GM21717 (cell line): ENCODE results near the gene NTS.

Experiments
- ATAC-seq: cut with Tn5 transposase; IDR thresholded peaks from one replicate; pipeline ENCODE4 v1.9.1; 2021; ENCODE audit warnings: mild to moderate bottlenecking, moderate library complexity; ENCODE audit not compliant: unreplicated experiment

The NTS gene

DNA sequence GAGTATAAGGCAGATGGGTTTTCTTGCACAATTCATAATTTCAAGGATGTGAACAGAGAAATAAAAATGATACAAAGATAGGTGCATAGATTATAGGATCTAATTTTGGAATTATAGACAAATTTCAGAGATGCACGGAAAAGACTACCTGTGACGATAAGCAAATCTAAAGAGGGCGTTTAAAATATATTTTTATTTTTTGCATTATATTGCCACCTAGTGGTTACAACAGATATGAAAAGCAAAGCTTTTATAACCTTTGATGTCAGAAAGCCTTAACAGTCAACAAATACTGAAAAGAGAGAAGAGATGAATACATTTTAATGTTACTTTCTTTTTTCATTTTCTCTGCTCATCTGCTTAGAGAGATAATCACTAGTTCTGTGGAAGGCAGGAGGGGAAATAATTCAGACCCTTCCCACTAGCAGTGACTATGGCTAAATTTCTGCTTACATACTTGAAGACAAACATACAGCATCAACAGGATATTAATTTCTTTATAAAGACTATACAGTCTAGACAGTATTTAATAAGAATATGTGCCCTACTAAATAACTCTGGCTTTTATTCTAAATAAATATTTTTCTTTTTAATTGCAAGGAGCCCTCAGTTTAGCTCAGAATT, 46.3 kb downstream of the NTS start:
- peak; percentile 68 for ATAC-seq

DNA sequence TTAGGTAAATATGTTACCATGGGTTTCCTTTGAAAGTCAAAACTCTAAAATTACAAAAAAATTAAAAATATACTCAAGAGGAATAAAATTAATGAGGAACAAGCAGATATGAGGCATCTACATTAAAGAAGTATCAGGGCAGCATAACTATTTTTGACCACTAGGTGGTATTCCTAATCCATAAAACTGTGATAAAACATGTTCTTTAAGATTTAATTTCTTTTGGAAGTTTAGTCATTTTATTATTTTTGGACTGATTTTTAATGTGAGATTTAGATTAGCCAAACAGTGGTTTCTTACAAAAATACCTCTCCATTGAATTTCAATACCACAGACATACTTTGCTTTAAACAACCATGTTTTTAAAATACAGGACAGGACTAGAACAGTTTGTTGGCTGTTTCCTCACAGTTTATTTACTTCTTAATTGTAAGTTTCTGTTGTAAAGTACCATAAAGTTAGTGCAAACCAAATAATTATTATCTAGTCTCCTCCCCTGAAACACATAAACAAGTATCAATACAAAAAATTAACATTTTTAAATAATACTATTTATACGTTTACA, 49.8 kb downstream of the NTS start:
- no peak for ATAC-seq

DNA sequence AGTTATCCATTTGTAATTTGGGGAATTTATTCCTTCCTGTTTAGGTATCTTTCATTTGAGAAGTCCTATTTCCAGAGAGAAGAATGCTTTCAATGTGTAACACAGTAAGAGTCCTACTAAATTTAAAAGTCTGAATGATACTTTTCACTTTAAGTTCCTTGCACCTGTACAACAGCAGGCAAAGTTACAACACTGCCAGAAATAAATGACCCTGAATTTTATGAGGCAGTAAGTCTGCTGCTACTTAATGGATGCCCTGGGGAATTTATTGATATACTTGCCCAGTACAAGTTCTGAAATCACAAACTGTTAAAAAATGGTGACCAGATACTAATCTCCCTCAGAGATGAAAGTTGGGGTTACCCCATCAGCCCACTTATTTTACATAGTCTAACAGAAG, 53.1 kb downstream of the NTS start:
- ATAC-seq = no peak
